ENCODE data around the gene PKIG.
"Not testable (repeated sequence)": the region's sequence is repeated elsewhere in the genome, so short reads cannot be mapped to it uniquely, and the experiment has no call there.

PKIG gene

DNA sequence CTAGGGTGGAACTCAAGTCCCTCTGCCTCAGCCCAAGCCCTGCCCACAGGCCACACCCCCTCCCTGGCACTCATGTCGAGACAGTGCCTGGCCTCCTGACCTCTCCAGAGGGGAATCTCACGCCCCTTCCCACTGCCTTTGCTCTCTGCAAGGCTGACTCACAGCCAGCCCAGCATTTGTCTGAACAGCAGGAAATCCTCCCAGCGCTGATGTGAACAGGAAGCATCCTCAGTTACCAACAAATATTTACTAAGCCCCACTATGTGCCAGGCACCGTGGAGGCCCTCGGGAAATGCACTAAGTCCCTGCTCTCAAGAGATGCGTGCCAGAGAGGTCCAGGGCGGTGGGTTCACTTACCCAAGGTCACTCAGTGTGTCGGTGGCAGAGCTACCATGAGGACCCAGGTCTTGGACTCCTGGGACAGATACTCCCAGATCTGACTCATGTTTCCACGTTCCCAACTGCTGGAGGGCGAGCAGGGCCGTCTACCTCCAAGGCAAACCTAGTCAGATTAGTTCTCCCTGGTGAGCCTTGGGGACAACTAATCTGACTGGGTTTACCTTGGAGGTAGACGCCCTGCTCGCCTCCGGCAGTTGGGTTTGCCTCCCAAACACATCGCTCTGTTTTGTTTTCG, 61.3 kb downstream of the PKIG start:
- no peak for DNase-seq

DNA sequence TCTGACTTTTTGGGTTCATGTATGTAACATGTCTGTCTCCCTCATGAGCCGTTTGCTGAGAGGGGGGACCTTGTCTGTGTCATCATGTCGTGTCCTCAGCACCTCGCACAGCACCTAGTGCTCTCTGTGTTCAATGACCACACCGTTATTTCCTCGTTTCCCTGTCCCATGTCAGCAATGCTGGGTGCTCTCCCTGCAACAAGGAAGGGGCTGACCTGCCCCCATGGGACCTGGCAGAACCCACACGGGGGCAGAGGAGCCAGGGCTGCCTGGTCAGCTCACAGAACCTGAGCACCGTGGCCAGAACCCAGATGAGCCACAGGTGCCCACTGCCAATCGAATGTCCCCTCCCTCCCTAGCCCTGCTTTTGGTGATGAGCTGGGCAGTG, 61.8 kb downstream of the PKIG start:
- DNase-seq: no peak

DNA sequence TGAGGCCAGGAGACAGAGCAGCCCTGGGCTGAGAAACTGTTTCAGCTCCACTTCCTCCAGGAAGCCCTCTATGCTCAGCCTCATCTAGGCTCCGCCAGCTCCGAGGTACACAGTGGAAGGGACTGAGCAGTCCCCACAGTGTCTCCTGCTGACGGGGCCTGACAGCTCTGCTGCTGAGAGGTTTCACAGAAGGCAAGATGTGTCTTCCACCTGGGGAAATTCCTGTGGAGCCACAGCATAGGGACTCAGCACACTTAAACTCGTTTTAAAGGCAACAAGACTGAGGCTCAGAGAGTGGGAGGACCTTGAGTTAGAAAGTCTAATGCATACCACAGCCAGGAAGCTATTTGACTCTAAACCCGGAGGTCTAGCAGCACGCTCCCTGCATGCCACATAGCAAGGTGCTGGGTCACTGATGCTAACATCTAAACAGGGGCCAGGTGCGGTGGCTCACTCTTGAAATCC, 62.3 kb downstream of the PKIG start:
- no peak for DNase-seq

DNA sequence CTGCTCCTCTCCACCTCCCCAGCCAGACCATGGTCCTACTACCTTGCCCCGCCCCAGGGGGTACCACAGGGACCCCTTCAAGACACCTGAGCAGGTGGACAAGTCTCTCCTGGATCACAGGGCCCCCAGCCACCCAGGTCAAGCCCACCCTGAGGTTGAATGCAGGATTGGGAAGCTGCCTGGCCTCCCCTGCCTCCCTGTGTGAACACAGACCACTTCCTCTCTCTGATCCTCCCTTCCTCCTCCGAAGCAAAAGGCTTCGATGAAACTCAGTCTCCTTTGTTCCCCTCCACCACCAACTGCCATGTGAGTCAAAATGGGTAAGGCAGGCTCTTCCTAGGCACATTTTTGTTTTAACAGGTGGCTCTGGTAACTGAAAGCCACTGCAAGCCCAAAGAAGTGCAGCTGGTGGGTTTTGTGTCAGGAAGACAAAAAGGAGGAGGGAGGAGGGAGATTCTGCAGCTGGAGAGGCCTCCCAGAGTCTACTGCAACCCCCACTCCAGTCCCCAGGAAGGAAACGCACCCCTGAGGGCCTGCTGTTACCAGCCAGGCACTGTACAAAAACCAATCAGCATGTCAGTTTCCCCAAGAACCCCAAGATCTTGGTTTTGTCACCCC, 63.8 kb downstream of the PKIG start:
- DNase-seq: no peak

DNA sequence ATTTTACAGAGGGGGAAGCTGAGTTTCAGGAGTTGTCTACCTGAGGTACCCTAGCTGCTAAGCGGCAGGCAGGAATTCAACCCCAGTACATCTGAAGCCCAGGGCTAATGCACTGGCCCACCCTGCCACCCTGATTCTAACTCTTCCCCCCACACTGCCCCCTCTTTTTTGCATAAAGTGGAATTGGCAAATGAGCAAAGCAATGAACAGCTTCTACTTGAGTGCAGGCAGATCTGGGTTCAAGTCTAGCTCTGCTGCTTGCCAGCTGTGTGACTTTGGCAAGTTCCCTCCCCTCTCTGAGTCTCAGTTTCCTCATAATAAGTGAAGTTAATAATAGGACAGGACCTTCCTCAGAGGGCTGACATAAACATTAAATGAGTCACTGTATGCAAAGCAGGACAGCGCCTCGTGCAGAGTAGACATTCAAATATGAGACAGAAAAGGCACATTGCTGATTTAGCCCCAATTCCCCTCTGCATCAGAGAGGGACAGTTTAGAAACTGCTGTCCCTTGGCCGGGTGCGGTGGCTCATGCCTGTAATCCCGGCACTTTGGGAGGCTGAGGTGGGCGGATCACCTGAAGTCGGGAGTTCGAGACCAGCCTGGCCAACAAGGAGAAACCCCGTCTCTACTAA, 64.4 kb downstream of the PKIG start:
- no peak for DNase-seq

DNA sequence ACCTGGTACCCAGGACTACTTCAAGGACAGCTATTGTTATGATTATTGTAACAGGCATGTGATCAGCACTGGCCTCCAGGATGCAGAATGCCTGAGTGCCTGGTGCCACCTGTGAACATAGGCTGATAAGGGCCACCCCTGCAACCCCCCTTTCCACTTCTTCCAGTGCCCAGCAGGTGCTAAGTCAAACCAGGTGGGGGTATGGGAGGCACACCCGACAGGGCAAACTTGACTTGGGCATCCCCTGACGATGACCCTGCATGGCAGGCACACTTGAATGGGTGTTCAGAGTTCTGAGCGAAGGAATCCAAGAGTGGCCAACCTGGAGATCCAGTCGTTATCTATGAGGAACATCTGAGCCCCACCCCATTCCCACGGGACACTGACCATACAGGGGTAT, 65.7 kb downstream of the PKIG start:
- DNase-seq: no peak

DNA sequence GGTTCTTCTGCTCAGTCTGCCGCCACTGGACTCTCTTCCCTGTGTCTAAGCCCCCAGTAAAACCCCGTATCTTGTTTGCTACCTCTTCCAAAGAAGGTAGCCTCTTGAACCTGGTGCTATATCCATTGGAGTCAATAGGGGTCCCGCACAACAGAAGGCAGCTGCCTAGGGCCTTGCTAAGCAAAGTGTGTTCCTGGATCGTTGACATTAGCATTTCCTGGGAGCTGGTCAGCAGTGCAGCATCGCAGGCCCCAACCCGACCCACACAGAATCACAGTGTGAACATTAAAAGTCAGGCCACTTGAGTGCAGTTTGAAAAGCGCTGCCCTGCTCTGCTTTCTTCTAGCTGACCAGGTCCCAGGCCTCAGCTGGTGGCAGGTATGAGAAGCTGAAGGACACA, 66.2 kb downstream of the PKIG start:
- DNase-seq: no peak

DNA sequence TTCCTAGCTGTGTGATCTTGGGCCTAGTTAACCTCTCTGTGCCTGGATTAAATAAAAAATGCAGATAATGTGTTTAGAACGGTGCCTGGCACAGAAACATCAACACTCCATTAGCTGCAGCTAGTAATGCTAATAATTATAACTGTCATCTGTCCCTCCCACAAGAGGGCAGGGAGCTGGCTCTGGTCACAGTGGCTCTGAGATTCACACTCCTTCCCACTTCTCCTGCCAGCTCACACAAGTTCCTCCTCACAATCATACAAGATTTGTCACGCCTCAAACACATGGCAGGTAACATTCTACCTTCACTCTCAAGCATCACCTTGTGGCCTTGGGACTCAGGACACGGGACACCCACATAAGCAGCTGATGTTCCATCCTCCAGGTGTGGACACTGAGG, 66.7 kb downstream of the PKIG start:
- DNase-seq: no peak

DNA sequence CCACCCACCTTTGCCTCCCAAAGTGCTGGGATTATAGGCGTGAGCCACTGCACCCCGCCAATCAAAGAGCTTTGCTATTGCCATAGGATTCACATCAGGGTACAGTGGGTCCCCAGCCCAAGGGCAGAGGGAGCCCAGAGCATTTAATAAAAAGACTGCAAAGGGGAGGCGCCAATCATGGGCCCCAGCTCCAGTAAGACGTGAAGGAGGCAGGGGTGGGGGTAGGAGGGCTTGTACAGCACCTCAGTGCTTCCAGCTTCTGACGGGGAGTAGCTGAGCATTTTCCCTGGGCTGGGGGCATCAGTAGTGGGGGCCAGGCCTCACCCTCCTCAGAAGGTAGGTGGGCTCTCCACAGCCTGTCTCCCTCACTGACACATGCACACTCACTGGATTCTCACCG, 67.6 kb downstream of the PKIG start:
- DNase-seq: no peak

DNA sequence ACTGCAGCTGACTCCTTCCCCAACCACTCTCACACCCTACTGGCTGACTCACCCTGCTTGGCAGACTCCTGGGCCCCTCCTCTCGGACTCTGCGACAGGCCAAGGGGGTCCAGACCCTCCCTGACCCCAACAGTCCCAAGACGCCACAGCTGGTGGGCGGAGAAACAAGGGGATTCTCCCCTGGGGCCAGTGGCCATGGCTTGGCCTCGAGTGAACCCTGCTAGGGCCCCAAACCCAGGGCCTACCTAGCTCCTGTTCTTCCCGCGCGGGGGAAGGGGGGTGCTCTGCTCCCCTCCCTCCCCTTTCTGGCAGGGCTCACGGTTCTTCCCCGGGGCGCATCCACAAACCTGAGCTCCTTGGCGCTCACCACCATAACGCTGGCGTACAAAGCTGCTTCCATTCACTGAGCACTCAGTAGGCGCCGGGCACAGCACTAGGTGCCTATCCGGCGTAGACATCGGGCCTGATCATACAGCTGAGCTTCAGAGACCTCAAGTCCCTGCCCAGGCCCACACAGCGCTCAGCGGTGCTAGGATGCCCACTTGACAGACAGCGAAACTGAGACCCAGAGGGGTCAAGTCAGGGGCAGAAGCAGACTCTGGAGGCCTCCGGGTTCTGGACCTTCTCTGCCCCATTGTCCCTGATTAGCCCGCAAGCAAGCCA, 68.5 kb downstream of the PKIG start:
- DNase-seq: no peak

DNA sequence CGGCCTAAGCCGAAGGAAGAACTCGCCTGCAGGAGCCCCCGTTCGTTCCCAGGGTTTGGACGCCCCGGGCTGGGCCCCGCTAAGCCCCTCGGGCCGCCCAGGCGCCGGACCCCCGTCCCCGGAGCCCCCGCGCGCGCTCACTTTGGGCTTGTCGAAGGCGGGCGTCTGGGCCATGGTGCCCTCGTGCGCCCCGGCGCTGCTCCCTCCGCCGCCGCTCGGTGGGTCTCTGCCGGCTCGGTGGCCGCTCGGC, 69.0 kb downstream of the PKIG start:
- DNase-seq: no peak

DNA sequence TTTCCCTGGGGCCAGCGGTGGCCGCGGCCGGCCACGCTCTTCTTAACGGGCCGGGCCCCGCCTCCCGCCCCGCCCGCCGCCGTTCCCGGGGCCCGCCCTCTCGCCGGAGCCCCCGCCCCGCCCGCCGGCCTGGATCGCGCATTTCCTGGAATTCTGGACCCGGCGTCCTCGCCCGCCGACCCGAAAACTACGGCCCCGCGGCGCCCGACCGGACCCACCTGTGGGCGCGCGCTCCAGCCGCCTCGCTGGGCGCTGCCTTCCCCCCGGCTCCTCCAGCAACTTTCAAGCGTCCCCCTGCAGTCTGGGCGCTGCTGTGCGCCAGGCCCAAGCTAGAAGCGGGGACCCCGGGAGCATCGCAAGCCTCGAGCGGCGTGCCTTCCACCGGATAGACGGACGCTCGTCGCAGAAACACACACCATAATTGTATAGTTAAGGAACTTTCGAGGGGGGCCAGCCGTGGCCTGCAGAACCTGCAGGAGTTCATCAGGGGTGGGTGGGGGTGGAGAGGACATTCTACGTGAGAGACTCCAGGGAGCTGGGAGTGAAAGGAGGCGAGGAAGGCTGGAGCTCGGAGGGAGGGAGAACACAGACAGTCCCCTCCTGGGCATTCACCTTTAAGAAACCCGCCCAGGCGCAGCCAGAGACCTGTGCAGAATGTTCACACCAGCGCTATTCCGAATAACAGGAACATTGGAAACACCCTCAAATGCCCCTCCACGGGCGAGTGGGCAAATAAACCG, 69.5 kb downstream of the PKIG start, which contains the start of gene ADA:
TSS of gene ADA (minus strand) at position 16 of the 740 bp plus-strand sequence. CDS start 92 bp downstream, outside the sequence.
- peak; percentile 48 for DNase-seq

DNA sequence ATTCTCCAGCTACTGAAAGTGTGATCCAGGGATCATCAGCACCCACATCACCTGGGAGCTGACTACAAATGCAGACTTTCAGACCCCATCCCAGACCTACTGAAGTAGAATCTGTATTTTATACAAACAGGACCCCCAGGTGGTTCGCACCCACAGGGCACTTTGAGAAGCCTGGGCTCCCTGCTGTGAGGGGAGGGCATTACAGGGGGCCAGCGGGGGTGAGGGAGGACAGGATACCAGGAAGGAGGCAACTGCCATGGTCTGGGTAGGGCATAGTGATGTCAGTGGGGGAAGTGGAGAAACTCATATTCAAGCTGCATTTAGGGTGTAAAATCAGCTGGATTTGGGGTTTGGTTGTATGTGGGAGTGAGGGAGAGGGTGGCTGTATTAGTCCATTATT, 71.2 kb downstream of the PKIG start:
- DNase-seq: no peak

DNA sequence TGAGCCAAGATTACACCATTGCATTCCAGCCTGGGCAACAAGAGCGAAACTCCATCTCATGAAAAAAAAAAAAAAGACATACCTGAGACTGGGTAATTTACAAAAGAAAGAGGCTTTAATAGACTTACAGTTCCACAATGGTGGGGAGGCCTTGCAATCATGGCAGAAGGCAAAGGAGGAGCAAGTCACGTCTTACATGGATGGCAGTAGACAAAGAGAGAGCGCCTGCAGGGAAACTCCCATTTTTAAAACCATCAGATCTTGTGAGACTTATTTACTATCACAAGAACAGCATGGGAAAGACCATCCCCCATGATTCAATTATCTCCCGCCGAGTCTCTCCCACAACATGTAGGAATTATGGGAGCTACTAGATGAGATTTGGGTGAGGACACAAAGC, 71.8 kb downstream of the PKIG start:
- DNase-seq: not testable (repeated sequence)

DNA sequence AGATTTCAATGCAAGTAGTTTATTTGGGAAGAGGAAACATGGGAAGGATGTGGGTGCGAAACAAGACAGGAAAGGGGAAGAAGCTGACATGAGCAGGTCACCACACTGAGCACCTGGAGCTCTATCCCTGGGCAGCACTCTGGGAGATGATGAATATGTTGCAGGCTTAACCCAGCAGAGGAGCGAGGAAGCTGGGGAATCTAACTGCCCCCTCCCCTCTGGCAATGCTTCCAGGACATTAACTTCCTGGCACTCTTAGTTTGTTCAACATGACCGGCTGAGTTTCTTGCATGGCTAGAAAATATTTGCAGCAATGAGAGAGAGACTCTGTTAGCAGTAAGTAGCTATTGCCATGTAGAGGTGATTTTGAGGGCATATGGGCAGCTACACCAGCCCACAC, 74.1 kb downstream of the PKIG start:
- DNase-seq: no peak

DNA sequence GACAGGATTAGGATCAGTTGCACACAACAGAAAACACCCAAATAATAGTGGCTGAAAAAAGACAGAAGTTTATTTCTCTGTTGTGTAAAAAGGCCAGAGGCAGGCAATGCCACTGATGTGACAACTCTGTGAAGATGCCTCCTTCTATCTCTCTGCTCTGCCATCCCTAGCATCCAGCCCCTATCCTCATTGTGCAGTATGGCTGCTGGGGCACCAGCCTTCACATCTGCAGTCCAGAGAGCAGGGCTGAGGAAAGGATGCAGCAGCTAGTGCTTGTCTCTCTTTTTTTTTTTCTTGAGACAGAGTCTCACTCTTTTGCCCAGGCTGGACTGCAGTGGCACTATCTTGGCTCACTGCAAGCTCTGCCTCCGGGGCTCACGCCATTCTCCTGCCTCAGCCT, 75.5 kb downstream of the PKIG start:
- no peak for DNase-seq

DNA sequence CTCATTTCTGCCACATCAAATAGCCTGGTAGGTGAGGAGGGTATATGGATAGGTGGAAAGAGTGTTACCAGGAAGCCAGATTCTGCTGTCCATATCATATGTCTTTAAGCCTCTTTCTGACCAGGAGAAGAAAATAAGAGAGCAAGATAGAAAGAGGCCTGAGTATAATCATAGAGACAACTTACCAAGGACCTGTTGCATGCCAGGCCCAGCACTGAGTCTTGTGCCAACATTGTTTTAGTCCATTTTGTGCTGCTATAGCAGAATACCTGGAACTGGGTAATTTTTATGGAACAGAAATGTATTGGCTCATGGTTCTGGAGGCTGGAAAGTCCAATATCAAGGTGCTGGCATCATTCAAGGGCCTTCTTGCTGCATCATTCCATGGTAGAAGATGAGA, 76.4 kb downstream of the PKIG start:
- DNase-seq: no peak

DNA sequence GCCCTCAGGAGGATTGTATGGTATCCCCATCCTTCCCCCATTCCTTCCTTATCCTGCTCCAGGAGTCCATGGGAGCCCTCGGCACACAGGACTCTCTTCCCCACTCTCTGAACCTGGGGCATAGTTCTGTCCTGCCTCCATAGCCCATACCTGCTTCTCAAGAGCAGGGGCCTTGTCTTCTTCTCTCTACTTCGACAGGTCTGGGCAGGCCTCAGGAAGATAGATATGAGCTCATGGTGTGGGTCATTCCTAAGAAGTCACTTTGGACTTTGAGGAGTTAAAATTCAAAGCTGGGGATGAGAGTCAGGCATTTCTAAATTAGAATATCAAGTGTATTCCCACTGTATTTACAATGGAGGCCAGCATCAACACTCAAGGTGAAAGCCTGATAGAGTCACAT, 77.6 kb downstream of the PKIG start:
- no peak for DNase-seq

DNA sequence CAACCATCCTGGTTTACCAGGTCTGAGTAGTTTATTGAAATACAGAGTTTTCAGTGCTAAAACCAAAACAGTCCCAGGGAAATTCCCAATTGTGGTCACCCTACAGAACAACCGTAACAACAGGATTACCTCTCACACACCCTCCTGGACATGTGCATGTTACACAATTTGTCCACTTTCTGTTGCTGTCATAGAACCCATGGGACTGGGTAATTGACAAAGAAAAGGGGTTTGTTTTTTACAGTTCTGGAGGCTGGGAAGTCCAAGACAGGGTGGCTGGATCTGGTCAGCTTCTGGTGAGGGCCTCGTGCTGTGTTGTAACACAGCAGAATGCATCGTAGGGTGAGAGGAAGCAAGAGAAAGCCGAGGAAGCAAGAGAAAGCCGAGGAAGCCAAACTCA, 78.2 kb downstream of the PKIG start:
- DNase-seq: no peak

DNA sequence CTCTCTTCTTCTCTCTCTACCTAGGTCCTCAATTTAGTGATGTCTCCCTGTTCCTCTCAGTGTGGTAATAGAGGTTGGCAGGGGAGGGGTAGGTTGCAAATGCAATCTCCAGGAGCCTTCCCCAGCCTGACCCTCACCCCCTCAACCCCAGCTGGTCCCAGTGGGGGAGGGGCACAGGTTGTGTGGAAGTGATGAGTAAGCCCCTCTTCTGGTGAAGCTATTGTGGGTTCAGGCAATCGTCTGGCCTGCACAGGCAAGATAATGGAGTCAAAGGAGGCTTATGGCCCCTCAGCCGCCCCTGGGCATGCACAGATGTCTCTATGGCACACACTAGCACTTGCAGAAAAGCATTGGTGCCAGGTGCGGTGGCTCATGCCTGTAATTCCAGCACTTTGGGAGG, 79.9 kb downstream of the PKIG start:
- no peak for DNase-seq

DNA sequence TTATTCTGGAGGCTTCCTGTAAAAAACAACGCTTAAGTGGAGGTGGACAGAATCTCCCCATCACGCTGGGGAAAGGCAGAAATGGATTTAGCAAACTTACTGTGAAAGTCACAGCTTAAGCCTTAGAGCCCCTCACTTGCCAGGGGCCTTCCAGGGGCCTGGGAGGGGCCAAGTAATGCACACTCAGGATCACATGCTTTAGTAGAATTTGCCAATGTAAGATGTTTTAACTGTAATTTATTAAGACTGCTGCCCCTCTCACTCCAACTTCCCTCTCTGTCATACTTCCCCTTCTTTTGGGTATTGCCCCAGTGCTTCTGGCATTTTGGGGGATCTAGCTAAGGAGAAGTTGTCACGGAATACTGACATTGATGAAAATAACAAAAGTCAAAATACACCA, 81.8 kb downstream of the PKIG start:
- no peak for DNase-seq

DNA sequence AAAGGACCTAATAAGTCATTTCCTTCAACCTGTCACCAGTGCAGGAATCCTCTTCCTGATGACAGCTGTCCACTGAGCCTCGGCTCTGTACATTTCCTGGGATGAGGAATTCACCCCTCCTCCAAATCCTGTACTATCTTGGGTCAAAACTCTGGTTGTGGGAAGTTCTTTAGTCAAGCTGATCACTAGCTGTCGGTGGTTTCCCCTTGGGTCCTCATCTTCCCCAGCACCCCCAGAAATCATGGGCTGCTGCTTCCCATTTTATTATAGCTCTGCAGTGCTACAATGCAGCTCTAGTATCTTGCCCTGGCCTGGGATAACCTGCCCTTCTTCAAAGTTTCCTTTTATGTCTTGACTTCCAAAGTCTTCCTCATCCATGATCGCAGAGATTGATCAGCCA, 83.7 kb downstream of the PKIG start:
- DNase-seq: no peak

Data from NCI-H2029 treated with DMSO at 0.1 percent for 48 hours (cell line).